ENCODE data around the gene KIF17.
A peak's percentile ranks its signal among the peaks of the same experiment; 100 is the strongest.

The KIF17 gene

GRCh38 chr1:20658166-20658915 lies 59.5 kb downstream of the KIF17 start:
- no peak for ATAC-seq
- H3K4me1 Mint-ChIP-seq = peaks cover 44% of the 10 kb centered on the region
- H3K27ac Mint-ChIP-seq = peak overlapping the region; percentile 97
- H3K36me3 Mint-ChIP-seq (ENCODE audit: low read depth) = peaks cover 48% of the 10 kb centered on the region
- no peaks in the 10 kb centered on the region for H3K9me3 Mint-ChIP-seq
- no peaks in the 10 kb centered on the region for H3K27me3 Mint-ChIP-seq
- no peak for DNase-seq
- H3K4me3 Mint-ChIP-seq = peak overlapping the region; percentile 94

DNA sequence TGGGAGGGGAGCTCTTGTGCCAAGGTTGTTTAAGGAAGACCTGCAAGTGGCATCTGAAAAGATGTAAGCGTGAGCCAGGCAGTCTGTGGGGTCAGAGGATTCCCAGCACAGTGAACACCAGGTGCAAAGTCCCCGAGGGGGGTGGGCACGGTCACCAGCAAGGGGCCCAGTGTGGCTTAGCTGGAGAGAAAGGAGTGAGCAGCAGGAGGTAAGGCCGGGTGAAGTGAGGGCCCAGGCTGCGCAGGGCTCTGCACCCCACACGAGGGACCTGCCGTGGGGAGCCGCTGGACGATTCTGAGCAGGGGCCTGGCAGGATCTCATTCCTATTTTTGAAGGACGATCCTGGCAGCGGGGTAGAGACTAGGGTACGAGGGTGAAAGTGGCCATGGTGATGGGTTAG lies 60.8 kb downstream of the KIF17 start:
- no peaks in the 10 kb centered on the region for H3K9me3 Mint-ChIP-seq
- no peak overlapping the region for H3K4me3 Mint-ChIP-seq
- DNase-seq (no peak), ATAC-seq (no peak)
- no peaks in the 10 kb centered on the region for H3K27me3 Mint-ChIP-seq
- peaks cover 36% of the 10 kb centered on the region for H3K4me1 Mint-ChIP-seq
- H3K36me3 Mint-ChIP-seq (ENCODE audit: low read depth) = peaks cover 60% of the 10 kb centered on the region
- peak overlapping the region; percentile 25 for H3K27ac Mint-ChIP-seq

GRCh38 chr1:20654104-20654690 lies 63.6 kb downstream of the KIF17 start:
- Mint-ChIP-seq H3K4me1 (peaks cover 18% of the 10 kb centered on the region), H3K27me3 (no peaks in the 10 kb centered on the region), H3K4me3 (no peak overlapping the region), H3K36me3 (ENCODE audit: low read depth) (peaks cover 66% of the 10 kb centered on the region), H3K9me3 (no peaks in the 10 kb centered on the region), H3K27ac (no peak overlapping the region)
- ATAC-seq (no peak), DNase-seq (no peak)

GRCh38 chr1:20652300-20652699 lies 65.5 kb downstream of the KIF17 start:
- Mint-ChIP-seq H3K27me3 (no peaks in the 10 kb centered on the region), H3K4me1 (peaks cover 3% of the 10 kb centered on the region), H3K4me3 (no peak overlapping the region), H3K27ac (no peak overlapping the region), H3K36me3 (ENCODE audit: low read depth) (peaks cover 54% of the 10 kb centered on the region), H3K9me3 (no peaks in the 10 kb centered on the region)
- ATAC-seq = no peak
- no peak for DNase-seq

DNA sequence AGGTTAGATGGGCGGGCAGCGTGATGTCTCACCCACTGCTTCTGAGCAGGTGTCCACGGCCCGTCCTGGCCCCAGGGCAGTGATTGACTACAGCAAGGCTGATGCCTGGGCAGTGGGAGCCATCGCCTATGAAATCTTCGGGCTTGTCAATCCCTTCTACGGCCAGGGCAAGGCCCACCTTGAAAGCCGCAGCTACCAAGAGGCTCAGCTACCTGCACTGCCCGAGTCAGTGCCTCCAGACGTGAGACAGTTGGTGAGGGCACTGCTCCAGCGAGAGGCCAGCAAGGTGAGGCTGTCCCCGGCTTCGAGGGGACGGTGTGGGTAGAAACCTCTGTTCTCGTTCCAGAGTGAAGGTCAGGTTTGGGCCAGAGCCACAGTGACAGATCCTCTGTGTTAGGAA lies 68.9 kb downstream of the KIF17 start:
- Mint-ChIP-seq H3K4me1 (no peaks in the 10 kb centered on the region), H3K36me3 (ENCODE audit: low read depth) (peaks cover 37% of the 10 kb centered on the region), H3K27ac (no peak overlapping the region), H3K9me3 (no peaks in the 10 kb centered on the region), H3K4me3 (no peak overlapping the region), H3K27me3 (no peaks in the 10 kb centered on the region)
- DNase-seq (no peak), ATAC-seq (no peak)

GRCh38 chr1:20648438-20648837 lies 69.4 kb downstream of the KIF17 start:
- Mint-ChIP-seq H3K27ac (no peak overlapping the region), H3K9me3 (no peaks in the 10 kb centered on the region), H3K4me3 (no peak overlapping the region), H3K36me3 (ENCODE audit: low read depth) (peaks cover 32% of the 10 kb centered on the region), H3K27me3 (no peaks in the 10 kb centered on the region), H3K4me1 (no peaks in the 10 kb centered on the region)
- ATAC-seq (no peak), DNase-seq (no peak)

- DNase-seq (no peak), ATAC-seq (no peak)
- Mint-ChIP-seq H3K36me3 (ENCODE audit: low read depth) (peaks cover 12% of the 10 kb centered on the region), H3K27me3 (no peaks in the 10 kb centered on the region), H3K4me1 (no peaks in the 10 kb centered on the region), H3K9me3 (no peaks in the 10 kb centered on the region), H3K27ac (no peak overlapping the region), H3K4me3 (no peak overlapping the region)
These were observed 72.4 kb downstream of the KIF17 start for GRCh38 chr1:20645414-20645813.

- peaks cover 6% of the 10 kb centered on the region for H3K36me3 Mint-ChIP-seq (ENCODE audit: low read depth)
- no peaks in the 10 kb centered on the region for H3K27me3 Mint-ChIP-seq
- no peak overlapping the region for H3K27ac Mint-ChIP-seq
- H3K4me3 Mint-ChIP-seq = no peak overlapping the region
- H3K4me1 Mint-ChIP-seq = no peaks in the 10 kb centered on the region
- H3K9me3 Mint-ChIP-seq = no peaks in the 10 kb centered on the region
- ATAC-seq = no peak
- no peak for DNase-seq
These were observed 73.4 kb downstream of the KIF17 start for GRCh38 chr1:20644416-20644815.

- DNase-seq (no peak), ATAC-seq (no peak)
- Mint-ChIP-seq H3K4me3 (no peak overlapping the region), H3K4me1 (no peaks in the 10 kb centered on the region), H3K27ac (no peak overlapping the region), H3K36me3 (ENCODE audit: low read depth) (no peaks in the 10 kb centered on the region), H3K9me3 (no peaks in the 10 kb centered on the region), H3K27me3 (no peaks in the 10 kb centered on the region)
These were observed 74.7 kb downstream of the KIF17 start for GRCh38 chr1:20643080-20643479.

DNA sequence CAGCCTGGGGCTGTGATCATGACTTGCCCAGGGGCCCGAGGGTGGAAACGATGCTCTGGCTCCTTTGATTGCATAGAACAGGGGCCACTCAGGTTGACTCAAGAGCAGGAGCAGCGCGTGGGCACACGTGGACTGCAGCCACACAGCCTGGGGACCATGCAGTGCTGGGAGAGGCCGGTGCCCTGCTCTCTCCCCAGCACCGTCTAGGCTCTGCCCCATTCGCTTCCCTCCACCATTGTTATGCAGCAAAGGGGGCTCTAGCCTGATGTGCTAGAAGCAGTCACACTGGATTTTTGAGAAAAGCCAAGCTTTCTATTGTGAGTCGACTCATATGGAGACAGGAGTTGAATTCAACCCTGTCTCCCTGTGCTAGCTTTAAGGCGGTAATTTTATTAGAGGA lies 75.8 kb downstream of the KIF17 start:
- Mint-ChIP-seq H3K4me3 (no peak overlapping the region), H3K27me3 (no peaks in the 10 kb centered on the region), H3K4me1 (no peaks in the 10 kb centered on the region), H3K36me3 (ENCODE audit: low read depth) (no peaks in the 10 kb centered on the region), H3K9me3 (no peaks in the 10 kb centered on the region), H3K27ac (no peak overlapping the region)
- no peak for DNase-seq
- ATAC-seq = no peak

DNA sequence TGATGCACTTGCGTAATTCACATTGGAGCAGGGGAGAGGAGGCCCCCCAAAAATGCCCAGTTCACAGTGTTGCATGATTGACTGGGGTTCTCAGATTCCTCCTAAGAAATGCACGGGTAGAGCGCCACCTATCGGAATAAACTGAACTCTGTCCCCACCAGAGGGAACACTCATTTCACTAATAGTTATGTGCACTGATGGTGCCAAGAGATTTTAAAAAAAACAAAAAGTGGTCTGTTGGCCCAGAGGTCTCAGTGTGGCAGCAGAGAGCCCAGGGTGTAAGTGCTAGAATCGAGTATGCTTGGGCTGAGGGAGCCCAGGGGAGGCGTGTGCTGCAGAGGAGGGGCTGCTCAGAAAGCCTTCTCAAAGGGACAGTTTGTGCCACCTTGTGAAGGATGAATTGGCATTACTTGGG lies 77.6 kb downstream of the KIF17 start:
- no peaks in the 10 kb centered on the region for H3K36me3 Mint-ChIP-seq (ENCODE audit: low read depth)
- H3K27ac Mint-ChIP-seq = no peak overlapping the region

DNA sequence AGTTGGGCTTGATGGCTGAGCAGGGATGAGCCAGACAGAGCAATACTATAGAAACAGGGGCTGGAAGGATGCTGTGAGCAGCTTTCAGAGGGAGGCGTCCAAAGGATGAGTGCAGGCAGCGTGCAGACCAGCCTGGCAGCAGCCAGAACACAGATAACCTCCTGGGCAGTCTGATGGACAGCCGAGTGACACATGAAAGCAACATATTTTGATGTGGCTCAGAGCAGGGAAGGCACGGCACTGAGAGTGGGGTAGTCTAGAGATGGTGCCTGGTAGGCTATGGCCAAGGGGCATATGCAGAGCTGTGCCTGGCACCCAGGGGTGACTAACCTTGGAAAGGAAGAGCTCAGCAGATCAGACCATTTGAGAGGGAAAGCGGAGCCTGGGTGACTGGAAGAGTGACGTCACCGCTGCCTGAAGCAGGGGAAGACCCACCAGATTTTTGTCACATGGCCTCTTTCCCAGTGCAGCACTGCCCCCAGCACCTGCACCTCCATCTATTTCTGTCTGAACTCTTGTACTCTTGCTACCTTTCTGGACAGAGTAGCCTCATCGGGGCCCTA lies 80.9 kb downstream of the KIF17 start:
- DNase-seq (no peak), ATAC-seq (no peak)
- Mint-ChIP-seq H3K4me1 (peaks cover 20% of the 10 kb centered on the region), H3K36me3 (ENCODE audit: low read depth) (no peaks in the 10 kb centered on the region), H3K27me3 (no peaks in the 10 kb centered on the region), H3K27ac (no peak overlapping the region), H3K9me3 (no peaks in the 10 kb centered on the region), H3K4me3 (no peak overlapping the region)

More for the DNA sequence above, 77.6 kb downstream of the KIF17 start:
- no peak overlapping the region for H3K4me3 Mint-ChIP-seq
- H3K9me3 Mint-ChIP-seq = no peaks in the 10 kb centered on the region
- H3K4me1 Mint-ChIP-seq = no peaks in the 10 kb centered on the region
- no peaks in the 10 kb centered on the region for H3K27me3 Mint-ChIP-seq
- ATAC-seq (peak; percentile 74), DNase-seq (peak; percentile 59)

DNA sequence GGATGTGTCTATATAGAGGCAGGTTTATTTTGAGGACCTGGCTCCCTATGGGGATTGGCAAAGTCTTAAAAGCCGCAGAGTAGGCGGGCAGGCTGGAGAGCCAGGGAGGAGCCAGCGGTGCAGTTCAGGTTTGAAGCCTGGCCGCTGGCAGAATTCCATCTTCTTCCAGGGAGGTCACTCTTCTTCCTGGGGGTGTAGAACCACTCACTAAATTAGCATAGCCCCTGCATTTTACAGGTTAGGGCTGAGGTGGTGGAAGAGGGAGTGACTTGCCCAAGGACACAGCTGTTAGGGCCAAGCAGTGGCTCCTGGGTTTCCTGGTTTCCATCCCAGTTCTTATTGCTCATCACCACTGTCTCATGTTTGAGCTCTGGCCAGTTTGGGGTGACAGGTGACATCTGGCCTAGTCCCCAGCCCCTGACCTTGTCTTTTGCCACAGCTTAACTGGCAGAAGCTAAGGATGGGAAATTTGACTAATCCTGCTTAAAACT lies 83.2 kb downstream of the KIF17 start:
- H3K4me3 Mint-ChIP-seq = peak overlapping the region; percentile 84
- H3K27ac Mint-ChIP-seq = no peak overlapping the region
- no peaks in the 10 kb centered on the region for H3K36me3 Mint-ChIP-seq (ENCODE audit: low read depth)
- ATAC-seq = peak; percentile 51
- H3K27me3 Mint-ChIP-seq = no peaks in the 10 kb centered on the region
- peak; percentile 19 for DNase-seq
- H3K4me1 Mint-ChIP-seq = peaks cover 20% of the 10 kb centered on the region
- H3K9me3 Mint-ChIP-seq = no peaks in the 10 kb centered on the region

DNA sequence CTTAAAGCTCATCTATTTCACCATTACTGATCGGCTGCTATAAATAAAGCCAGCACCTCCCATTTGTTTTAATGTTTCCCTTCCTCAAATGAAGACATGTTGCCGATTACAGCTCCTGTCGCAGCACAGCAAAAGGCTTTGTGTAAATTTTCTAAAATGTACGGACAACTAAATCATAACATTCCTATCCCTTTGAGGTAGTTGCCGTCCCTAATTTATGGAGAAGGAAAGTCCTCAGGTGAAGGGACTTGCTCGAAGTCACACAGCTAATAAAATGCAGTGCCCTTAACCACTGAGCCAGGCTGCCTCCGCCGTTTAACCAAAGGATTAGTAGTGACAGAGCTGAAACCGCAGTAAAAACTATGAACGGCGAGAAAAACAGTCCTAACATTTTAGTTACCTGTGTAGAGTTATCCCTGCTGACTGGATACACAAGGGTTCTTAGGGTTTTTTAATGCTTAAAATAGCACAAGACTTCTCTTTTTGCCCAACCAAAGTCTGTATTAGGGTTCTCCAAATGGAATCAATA lies 83.7 kb downstream of the KIF17 start:
- ATAC-seq (peak; percentile 9), DNase-seq (no peak)
- H3K27me3 Mint-ChIP-seq = no peaks in the 10 kb centered on the region

More for the DNA sequence above, 83.7 kb downstream of the KIF17 start:
- peaks cover 3% of the 10 kb centered on the region for H3K9me3 Mint-ChIP-seq
- peak overlapping the region; percentile 84 for H3K4me3 Mint-ChIP-seq
- no peaks in the 10 kb centered on the region for H3K36me3 Mint-ChIP-seq (ENCODE audit: low read depth)
- peak overlapping the region; percentile 11 for H3K27ac Mint-ChIP-seq
- H3K4me1 Mint-ChIP-seq = peaks cover 20% of the 10 kb centered on the region
